Measurements from ENCODE around the gene PTPN1. TPM values are rescaled to one million over a fixed set of nuclear protein-coding genes. Genes with fewer than 3 reads are reported as not detected.

The PTPN1 gene
- total and polyA plus RNA-seq, 2 of the 13 experiments (the other 11 are each of a cell fraction or from before 2014, with no cell fraction given), result 17.7 to 37.2 TPM

DNA sequence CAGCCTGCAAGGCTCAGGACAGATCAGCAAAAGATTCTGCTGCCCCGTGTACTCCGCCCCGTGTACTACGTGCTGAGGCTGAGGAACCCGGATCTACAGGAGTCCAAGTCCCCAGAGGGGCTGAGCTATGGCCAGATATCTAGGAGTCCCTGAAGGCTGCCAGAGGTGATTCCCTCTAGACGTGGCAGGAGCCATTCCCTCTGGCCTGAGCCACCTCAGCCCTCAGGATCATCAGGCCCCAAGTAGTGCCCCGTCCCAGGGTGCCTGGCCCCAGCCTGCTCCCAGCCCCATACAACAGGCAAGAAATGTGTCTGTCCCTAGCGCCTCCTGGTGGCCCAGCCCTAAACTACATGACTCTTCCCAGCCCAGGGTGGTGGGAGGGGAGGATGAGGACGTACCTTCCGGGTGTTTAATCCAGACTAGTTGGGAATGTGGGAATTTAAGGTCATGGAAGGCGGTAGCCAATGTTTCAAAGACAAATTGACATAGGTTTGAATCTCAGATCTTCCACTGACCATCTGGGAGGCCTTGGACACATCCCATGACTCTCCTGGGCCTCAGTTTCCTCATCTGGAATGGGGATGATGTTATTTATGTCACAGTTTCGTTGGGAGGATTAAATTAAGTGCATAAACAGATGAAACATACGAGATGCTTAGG, 49.4 kb upstream of the PTPN1 start (continued):
- TF ChIP-seq FOXO1 (CRISPR knock-in tag; IDR thresholded peaks at IDR 0.05) (peak; percentile 85), HMGA1 (CRISPR knock-in tag; conservative IDR thresholded peaks at IDR 0.05) (no peak), ATF3 (CRISPR knock-in tag; IDR thresholded peaks at IDR 0.05) (0 out of 2 replicates have a peak, but pooled peaks have one; percentile 31), ZNF788 (CRISPR knock-in tag; IDR thresholded peaks at IDR 0.05; ENCODE audit: borderline replicate concordance) (peak; percentile 94; the same call in 1 of the 2 replicates), ZBTB34 (CRISPR knock-in tag; IDR thresholded peaks at IDR 0.05) (no peak; the same call in 1 of the 2 replicates), ZNF781 (CRISPR knock-in tag; IDR thresholded peaks at IDR 0.05; ENCODE audit: borderline replicate concordance, not compliant biosample characterization) (no peak), MLX (CRISPR knock-in tag; IDR thresholded peaks at IDR 0.05) (peak; percentile 72; the same call in 1 of the 2 replicates), ATF2 (CRISPR knock-in tag; IDR thresholded peaks at IDR 0.05) (peak; percentile 63; the same call in 1 of the 2 replicates), ZNF367 (CRISPR knock-in tag; IDR thresholded peaks at IDR 0.05; ENCODE audit: borderline replicate concordance) (no peak), ZNF326 (CRISPR knock-in tag; IDR thresholded peaks at IDR 0.05; ENCODE audit: borderline replicate concordance) (no peak), KLF12 (CRISPR knock-in tag; IDR thresholded peaks at IDR 0.05; ENCODE audit: borderline replicate concordance) (0 out of 2 replicates have a peak, but pooled peaks have one; percentile 76), RELA (CRISPR knock-in tag; IDR thresholded peaks at IDR 0.05) (peak; percentile 48; the same call in 1 of the 2 replicates), ZNF546 (CRISPR knock-in tag; conservative IDR thresholded peaks at IDR 0.05) (no peak; the same call in 1 of the 2 replicates), ZXDC (CRISPR knock-in tag; IDR thresholded peaks at IDR 0.05) (no peak), STAT5B (CRISPR knock-in tag; IDR thresholded peaks at IDR 0.05) (0 out of 2 replicates have a peak, but pooled peaks have one; percentile 31), YY1 (IDR thresholded peaks at IDR 0.05; ENCODE audit: insufficient read depth, insufficient replicate concordance, low read depth, low read length) (peak; percentile 56), NFKBIZ (CRISPR knock-in tag; IDR thresholded peaks at IDR 0.05) (peak; percentile 60; the same call in 1 of the 2 replicates), ZNF235 (CRISPR knock-in tag; IDR thresholded peaks at IDR 0.05; ENCODE audit: borderline replicate concordance) (no peak; the same call in 1 of the 2 replicates), ZNF180 (CRISPR knock-in tag; IDR thresholded peaks at IDR 0.05; ENCODE audit: borderline replicate concordance, low read depth) (no peak), MLLT10 (CRISPR knock-in tag; IDR thresholded peaks at IDR 0.05) (no peak)
- TF ChIP-seq, protein P1, sequence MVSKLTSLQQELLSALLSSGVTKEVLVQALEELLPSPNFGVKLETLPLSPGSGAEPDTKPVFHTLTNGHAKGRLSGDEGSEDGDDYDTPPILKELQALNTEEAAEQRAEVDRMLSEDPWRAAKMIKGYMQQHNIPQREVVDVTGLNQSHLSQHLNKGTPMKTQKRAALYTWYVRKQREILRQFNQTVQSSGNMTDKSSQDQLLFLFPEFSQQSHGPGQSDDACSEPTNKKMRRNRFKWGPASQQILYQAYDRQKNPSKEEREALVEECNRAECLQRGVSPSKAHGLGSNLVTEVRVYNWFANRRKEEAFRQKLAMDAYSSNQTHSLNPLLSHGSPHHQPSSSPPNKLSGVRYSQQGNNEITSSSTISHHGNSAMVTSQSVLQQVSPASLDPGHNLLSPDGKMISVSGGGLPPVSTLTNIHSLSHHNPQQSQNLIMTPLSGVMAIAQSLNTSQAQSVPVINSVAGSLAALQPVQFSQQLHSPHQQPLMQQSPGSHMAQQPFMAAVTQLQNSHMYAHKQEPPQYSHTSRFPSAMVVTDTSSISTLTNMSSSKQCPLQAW (CRISPR knock-in tag; IDR thresholded peaks at IDR 0.05), result peak; percentile 95
